A172 (cell line): Measurements from ENCODE around the gene HEG1. TPM values are rescaled to one million over a fixed set of nuclear protein-coding genes. Genes with fewer than 3 reads are reported as not detected.
A peak's percentile ranks its signal among the peaks of the same experiment; 100 is the strongest.

Experiments used
- DNase-seq: peaks from one replicate; pipeline ENCODE4 v3.0.0-alpha.2; 2015; ENCODE audit warnings: low spot score
- total RNA-seq: library from RNA; depleted of rRNA; stranded (reverse); fragments of >200 nt; shearing (Covaris generic); gene quantifications from 2 replicates; pipeline ENCODE4 v1.2.3, GENCODE V29; 2014

The HEG1 gene
- total RNA-seq, 1 experiment from 2014 or later, result 47.2 TPM

DNA sequence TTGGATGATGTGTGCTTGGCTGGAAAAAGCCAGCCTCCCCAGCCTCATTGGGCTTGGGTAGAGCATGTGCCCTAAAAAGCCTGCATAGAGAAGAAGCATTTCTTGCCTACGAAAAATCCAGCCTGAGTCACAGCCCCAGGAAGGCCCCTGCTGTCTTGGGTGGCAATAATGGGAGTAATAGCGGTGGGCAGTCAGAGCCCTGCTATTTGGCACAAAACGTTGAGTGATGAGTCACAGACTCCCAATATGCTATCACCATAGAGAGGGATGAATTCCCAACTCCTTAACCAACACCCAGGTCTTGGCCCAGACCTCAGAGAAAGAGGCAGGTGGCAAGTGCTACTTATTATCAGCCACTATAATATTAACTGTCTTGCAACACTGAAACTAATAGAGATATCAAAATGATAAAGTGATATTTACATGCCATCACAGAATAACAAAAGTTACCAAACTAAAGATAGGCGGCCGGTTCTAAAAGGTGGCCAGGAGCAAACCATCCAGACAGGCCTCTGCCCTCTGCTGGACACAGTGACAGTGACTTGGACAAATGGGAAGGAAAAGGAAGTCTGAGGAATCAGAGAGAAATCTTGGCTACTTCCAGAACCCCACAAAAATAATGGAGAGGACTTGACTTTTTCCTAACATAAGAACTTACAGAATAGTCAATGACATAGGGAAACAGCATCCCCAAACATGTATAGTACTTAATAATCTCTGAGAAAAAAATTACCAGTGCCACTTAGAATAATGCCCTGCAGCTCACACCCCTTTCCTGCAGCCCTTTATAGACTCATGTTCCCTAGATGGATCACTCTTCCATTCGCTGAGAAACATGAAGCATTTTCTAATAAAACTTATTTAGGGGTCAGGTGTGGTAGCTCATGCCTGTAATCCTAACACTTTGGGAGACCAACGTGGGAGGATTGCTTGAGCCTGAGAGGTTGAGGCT, 69.3 kb downstream of the HEG1 start:
- peak; percentile 100 for DNase-seq

DNA sequence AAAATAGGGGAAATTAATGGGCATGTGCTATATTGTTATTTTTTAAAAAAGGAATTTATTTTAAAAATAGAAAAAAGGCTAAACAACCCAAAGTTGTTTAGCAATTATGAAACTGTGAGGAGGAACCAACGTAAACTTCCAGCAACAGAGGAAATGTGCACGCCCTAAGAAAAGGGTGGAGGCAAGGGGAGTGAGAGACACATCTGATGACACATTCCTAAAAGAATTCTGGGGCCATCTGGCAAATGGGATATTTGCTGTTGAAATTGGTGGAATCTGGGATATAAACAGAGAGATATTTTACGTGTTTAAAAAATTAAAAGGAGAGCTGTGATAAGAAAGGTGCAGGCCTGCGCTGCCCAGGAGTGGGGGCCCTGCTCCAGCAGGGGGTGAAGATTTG, 70.4 kb downstream of the HEG1 start:
- peak; percentile 95 for DNase-seq

DNA sequence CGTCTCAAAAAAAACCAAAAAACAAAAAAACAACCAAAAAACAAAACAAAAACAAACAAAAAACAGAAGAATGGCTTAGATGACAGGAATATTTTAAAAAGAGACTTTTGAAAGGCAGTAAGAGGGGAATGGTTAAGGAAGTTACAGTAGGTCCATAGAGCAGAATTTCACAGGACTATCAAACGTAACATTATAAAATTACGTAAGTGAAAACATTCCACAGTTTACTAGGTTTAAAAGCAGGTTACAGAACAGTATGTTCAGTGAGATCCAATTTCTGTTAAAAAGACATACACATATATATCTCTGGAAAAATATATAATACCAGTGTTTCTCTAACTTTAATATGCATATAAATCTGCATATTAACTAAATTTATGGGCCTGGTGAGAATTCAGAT, 71.0 kb downstream of the HEG1 start:
- no peak for DNase-seq

DNA sequence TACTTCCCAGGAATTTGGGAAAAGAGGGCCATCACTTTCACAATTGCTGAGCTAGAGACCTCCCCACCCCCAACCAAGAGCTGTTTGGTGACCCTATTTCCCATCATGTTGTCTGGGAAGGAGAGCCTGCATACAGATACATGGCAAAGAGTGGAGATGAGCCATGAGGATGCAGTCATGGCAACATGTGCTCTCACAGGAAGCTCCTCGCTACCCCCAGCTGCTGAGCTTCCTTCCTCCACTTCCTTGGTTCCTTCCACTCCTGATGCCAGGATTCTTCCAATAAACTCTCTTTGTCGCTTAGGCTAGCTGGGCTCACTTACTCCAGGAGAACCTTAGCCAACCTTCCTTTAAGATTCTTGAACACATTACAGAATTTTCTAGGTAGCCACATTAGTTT, 72.9 kb downstream of the HEG1 start:
- DNase-seq, result no peak

DNA sequence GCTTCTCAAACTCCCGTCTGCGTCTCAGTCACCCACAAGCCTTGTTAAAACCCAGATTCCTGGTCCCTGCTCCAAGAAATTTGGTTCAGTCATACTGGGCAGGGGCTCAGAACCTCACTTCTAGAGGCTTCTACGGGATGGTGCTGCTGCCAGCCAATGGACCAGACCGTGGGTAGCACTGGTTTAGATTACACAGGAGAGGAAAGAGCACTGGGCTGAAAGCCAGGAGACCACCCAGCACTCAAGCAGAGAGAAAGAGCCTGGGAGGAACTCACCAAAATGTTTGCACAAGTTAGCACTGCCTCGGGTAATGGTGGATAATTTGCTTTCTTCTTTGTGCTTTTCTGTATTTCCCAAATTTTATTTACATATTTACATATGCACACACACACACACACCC, 74.3 kb downstream of the HEG1 start:
- DNase-seq, result no peak

DNA sequence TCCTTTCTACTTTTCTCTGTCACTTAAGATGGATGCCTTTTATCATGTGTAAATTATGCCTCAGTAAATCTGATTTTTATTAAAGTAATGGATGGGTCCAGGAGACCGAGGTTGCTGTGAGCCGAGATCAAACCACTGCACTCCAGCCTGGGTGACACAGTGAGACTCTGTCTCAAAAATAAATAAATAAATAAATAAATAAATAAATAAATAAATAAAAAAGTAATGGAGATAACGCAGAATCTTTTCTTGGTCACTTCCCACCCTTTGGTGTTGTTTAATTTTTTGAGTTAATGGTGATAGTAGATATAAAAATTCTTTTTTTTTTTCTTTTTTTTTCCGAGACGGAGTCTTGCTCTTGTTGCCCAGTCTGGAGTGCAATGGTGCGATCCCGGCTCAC, 77.2 kb downstream of the HEG1 start:
- no peak for DNase-seq

DNA sequence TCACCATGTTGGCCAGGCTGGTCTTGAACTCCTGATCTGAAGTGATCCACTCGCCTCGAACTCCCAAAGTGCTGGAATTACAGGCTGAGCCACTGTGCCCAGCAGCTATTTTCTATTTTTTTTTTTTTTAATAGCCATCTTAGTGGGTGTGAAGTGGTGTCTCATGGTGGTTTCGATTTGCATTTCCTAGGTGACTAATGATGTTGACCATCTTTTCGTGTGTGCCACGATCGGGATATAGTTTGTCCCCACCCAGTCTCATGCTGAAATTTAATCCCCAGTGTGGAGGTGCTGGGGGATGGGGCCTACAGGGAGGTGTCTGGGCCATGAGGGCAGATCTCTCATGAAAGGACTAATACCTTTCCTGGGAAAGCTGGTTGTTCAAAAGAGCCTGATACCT, 79.4 kb downstream of the HEG1 start:
- no peak for DNase-seq

DNA sequence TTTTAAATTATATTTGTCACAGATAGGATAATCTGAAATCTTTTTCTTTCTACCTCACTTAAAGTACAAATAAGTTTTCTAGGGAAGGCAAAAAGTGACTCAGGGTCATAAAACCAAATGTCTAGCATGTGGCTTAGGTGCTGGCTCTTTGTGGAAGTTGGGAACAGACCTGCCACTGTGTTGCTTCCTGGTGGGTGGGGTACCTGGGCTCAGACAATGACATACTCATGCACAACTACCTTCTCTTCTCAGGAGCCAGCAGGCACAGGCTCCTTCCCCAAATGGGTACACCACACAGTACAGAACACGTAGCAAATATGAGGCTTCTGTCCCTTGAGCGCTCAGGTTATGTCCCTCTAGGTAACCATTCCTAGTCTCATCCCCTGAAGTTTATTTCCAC, 81.1 kb downstream of the HEG1 start:
- DNase-seq, result no peak

DNA sequence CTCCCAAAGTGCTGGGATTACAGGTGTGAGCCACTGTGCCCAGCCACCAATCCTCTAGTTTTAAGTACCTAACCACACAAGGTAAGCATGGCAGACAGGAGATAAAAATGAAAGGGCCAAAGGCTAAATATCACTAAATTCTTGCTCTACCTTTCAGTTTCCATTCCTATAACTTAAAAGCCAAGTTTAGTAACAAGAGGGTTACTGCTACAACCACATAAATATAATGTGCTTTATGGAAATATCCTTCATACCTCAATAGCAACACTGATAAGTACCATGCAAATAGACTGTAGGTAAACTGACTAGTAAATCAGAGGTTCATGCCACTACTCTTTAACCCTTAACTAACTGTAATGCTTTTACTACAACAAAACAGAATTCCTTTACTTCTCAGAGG, 82.5 kb downstream of the HEG1 start:
- no peak for DNase-seq

DNA sequence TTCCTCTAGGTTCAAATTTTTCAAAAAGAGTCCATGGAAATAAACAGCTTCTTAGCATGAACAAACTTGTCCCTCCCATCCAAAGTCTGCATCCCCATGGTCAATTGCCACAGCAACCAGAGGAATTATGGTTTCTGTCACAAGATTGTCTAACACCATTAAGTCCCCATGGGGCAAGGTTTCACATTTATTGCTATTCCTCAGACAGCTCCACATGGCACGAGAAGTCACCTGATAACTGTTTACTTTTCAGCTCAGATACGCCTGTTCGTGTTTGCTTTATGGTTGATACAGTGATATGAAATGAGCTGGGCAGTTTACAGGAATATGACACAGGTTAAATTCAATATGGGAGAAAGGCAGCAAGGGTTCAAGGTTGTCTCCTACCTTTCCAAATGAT, 83.3 kb downstream of the HEG1 start:
- no peak for DNase-seq

DNA sequence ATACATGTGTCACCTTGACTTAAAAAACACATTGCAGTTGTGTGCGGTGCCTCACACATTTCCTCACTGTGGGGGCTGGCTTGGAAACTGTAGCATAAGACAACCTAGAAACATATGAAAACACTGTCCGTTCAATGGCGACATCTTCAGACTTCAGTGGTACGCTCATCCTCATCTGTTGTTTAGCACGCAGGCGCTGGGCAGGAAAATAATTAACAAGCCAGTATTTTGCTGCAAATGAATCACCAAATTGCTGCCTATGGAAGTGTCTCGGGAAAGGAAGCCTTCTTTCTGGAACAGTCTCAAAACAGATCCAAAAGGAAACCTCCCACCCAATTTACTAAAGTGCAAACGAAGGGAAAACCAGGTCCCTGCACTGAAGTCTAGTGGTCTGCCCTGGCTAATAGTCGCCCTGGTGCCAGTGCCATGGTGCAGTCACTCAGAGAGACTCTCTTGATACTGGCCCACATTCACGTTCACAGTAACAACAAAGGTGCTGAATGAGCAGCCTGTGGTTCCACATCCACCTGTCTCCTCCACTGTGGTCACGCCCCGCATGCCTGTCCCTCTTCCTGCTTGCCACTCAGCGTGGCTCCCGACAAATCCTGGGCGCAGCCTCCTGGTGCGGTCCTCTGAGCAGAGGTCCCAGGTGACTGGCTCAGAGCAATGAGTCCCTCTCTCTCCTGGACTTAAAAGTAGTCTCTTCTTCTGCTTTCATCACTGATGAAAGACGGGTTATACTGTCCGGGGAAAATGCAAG, 85.7 kb downstream of the HEG1 start:
- DNase-seq, result no peak

DNA sequence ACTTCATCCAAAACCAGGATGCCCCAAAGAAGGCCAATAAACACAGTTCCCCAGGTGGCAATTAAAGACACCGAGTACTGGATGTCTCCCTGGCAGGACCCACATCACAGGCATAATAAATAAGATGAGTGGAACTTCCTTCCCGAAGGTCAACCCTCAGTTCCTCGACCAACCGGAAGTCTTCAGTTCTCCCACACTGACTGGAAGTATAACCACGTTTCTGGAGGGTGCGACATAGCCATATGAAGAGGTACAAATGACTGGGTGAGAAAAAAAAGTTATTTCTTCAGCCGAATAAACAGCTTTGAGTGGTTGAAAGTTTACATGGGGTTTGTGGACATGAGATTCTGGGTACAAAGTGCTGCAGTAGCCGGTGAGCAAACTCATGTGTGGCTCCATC, 86.6 kb downstream of the HEG1 start:
- DNase-seq, result no peak

DNA sequence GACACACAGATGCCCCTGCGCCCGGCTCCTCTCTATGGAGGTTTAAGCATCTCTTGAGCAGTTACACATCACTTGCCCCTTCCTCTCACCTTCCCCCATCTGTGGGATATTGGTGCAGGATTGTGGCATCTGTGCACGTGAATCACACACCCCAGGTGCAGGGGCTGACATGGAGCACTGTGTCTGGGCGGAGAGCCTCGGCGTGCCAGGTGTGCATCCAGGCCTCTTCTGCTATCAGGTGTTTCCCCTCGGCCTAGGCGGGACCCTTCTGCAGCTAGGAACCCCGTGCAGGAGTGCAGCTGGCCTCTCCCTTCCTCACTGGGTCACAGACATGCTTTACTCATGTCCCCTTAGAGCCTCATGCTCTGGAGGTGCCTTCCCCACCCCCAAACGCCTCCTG, 87.8 kb downstream of the HEG1 start:
- DNase-seq, result no peak

DNA sequence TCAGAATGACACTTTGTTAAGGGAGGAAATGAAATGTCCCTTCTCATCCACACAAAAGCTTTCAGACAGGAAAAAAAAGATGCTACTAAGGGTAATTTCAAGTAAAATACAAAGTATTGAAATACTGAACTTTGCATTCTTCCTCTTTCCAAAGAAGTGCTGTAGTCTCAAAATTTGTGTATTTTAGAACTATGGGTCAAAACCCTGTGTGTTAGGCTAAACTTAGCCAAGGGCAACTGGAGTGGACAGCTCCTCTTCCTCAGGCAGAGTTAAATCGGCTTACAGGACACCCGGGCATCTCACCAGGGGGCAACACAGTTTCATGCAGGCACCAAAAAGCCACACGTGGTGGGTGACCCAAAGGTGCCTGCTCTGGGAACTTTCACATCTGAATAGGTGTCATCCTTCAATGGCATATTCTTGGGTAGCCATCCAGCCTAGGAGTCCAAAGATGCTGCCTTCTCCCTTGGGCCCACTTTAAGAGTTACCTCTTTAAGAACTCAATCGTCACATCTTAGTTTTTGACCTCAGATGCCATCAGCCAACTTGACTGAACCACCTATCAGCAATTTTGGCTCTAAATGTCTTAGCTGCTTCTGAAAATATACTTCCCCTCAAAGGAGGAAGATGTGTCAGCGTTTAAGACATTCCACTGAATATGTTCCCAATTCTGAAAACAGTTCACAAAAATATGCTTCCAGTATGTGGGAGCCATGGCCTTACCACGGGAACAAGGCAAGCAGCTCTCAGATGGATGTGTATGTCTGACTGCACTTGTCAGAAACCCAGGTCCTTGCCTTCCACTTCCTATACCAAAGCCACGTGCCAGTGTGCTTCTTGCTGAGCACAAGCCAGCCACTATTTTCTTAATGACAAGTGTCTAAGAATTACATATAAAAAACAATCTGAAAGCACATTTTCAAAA, 89.0 kb downstream of the HEG1 start:
- no peak for DNase-seq

DNA sequence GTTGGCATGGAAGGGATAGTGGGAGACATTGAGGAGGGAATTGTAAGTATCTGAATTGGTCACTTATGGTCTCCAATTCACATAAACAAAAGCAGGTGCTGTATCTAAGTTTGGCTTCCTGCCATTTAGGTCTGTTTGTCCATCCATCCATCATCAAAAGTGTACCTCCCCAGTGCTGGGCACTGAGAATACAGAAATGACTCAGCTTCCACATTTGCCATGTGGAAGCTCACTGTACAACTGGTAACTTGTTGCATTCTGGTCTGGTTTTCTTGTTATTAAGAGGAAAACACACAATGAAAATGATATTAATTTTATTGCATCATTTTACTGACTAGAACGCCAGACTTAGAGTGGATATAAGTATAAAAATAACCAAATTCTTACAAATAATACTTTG, 90.4 kb downstream of the HEG1 start:
- DNase-seq, result no peak

DNA sequence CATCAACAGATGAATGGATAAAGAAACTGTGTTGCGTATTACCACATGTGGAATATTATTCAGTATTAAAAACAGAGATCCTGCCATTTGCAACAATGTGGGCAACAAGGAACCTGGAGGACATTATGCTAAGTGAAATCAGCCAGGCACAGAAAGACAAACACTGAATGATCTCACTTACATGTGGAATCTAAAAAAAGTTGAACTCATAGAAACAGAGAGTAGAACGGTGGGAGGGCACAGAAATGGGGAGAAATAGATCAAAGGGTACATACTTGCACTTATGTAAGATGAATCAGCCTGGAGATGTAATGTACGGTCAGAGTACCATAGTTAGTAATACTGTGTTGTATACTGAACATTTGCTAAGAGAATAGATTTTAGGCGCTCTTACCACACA, 91.4 kb downstream of the HEG1 start:
- no peak for DNase-seq

DNA sequence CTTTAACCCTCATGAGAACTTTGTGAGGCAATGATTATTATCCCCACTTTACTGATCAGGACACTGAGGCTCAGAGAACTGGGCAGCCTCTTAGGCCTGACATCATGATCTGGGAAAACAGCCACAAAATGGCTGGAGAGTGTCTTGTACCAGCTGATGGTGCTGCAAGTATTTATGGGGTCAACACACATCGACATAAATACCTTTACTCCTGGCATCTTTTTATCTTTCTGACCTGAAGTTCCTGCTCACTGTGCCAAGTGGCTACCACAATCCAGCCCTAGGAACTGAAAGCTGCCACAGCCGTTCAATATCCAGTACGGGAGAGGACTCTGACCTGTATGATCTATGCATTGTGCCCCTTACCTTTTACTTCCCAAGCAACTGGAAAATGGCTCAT, 92.0 kb downstream of the HEG1 start:
- DNase-seq, result no peak

DNA sequence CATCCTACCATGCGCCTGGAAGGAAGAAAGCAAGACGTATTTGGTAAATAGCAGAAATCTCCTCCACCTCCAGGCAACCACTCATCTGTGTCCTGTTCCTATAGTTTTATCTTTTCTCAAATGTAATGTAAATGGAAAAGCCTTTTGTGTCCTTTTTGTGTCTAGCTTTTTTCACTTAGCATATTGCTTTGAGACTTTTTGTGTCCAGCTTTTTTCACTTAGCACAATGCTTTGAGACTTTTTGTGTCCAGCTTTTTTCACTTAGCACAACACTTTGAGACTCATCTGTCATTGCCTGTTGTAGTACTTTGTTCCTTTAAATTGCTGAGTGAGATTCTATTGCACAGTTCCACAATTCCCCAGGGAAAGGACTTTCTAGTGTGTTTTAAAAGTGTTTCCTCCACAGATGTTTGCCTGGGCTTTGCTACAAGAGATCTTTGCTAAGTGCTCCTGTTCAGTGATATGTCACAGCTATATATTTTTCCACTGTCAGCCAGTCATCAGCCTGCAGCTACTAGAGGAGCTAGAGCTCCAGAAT, 93.3 kb downstream of the HEG1 start:
- DNase-seq, result no peak

DNA sequence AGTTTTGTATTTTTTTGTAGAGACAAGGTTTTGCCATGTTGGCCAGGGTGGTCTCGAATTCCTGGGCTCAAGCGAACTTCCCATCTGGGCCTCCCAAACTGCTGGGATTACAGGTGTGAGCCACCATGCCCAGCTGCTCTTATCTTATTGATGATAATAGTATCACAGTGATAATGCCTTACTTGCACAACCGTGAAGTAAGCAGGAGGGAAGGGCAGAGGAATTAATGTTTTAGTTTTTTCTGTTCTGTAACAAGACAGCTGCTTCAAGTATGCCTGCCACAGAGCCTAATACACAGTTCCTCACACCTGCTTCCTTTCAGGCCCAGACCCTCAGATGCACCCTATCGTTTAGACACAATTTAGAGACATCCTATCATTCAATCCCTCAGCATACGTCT, 95.1 kb downstream of the HEG1 start:
- DNase-seq, result no peak

DNA sequence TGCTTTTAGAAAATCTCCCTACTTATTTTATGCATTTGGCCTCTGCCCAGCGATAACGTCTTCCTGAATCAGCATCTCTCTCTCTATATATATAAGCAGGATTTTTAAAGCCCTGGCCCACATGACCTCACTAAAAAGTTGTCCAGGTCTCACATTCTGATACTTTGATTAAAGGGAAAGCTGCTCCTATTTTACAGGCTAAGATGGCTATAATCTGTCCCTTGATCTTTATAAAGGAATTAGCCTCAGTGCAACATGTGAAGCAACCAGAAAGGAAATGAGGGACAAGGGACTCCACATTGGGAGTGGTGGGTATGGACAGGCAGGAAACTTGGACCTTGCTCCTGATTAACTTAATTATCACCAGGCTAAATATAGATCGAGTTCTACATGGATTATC, 95.7 kb downstream of the HEG1 start:
- DNase-seq, result no peak

DNA sequence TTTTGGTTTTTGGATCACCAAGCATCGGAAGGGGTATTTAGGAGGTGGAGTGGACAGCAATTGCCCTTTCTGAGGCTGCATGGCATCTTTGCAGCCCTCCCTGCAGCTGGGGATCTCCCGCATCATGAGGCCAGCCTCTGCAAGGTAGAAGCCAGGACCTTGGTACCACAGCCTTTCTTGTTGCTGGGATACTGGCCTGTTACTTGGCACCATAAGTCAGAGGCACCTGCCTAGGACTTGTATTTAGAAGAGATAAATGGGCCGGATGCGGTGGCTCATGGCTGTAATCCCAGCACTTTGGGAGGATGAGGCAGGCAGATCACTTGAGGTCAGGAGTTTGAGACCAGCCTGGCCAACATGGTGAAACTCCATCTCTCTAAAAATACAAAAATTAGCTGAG, 97.8 kb downstream of the HEG1 start:
- DNase-seq, result peak; percentile 65
